Measurements from ENCODE around the gene GMCL1. TPM values are rescaled to one million over a fixed set of nuclear protein-coding genes. Genes with fewer than 3 reads are reported as not detected.

The GMCL1 gene
- total and polyA plus RNA-seq, 2 of the 13 experiments (the other 11 are each of a cell fraction or from before 2014, with no cell fraction given), result 18.7 to 24.0 TPM

GRCh38 chr2:69816923-69817542 is 12.4 kb upstream of the GMCL1 start (continued):
- TF ChIP-seq HOXA3 (CRISPR knock-in tag; IDR thresholded peaks at IDR 0.05), result no peak

GRCh38 chr2:69817729-69818501 is 11.5 kb upstream of the GMCL1 start:
- no peak overlapping the region for H3K4me2 ChIP-seq (ENCODE audit: low read depth, low read length)
- in situ Hi-C loops (cut with HindIII; ENCODE audit: extremely low pct_ligation_motif_present, low pct_unique_long_range_greater_than_20kb) (loop anchor here (5.0 to 10.0 kb wide), 2 partner anchors 96 to 253 kb away; no protein-coding TSS in a partner anchor), intact Hi-C loops (cut with micrococcal nuclease; ENCODE audit: unreplicated experiment) (loop anchor here (1.0 to 5.0 kb wide), 5 partner anchors 36 to 265 kb away; partner anchors contain the start of gene ANXA4)
- WGBS (ENCODE audit: low lambda C conversion rate), result 95% methylated on average over 4 of the region's 4 CpGs
- no peaks in the 10 kb centered on the region for H3K27me3 ChIP-seq (ENCODE audit: control insufficient read depth in 1 of 2, insufficient read depth in 2 of 2, low read length in 2 of 2)
- no peaks in the 10 kb centered on the region for H4K20me1 ChIP-seq (ENCODE audit: insufficient read depth, low read length)
- H3K36me3 ChIP-seq (replicated peaks in 1 of 2; ENCODE audit: control insufficient read depth in 1 of 2, insufficient read depth in 2 of 2, low read length in 2 of 2), result peaks cover 22 to 67% of the 10 kb centered on the region in 2 experiments
- TF ChIP-seq NFATC3 (CRISPR knock-in tag; IDR thresholded peaks at IDR 0.05), result no peak
- no peak for TF ChIP-seq ZNF557 (CRISPR knock-in tag; IDR thresholded peaks at IDR 0.05)
- no peak for TF ChIP-seq CSRNP2 (CRISPR knock-in tag; conservative IDR thresholded peaks at IDR 0.05; ENCODE audit: low read depth)
- no peak for TF ChIP-seq WIZ (CRISPR knock-in tag; IDR thresholded peaks at IDR 0.05)
- TF ChIP-seq CCDC6 (CRISPR knock-in tag; IDR thresholded peaks at IDR 0.05), result no peak
- TF ChIP-seq ZNF33B (CRISPR knock-in tag; IDR thresholded peaks at IDR 0.05), result no peak
- TF ChIP-seq TBP (CRISPR knock-in tag; IDR thresholded peaks at IDR 0.05), result no peak
- TF ChIP-seq IRF2 (CRISPR knock-in tag; IDR thresholded peaks at IDR 0.05), result no peak
- no peak for TF ChIP-seq SRSF4 (IDR thresholded peaks at IDR 0.05; ENCODE audit: low read depth, low read length, poor library complexity, severe bottlenecking)
- H3K27ac ChIP-seq (ENCODE audit: extremely low read length, insufficient read depth, low read length), result no peak overlapping the region
- H3K4me1 ChIP-seq (ENCODE audit: insufficient read depth, low read length), result peaks cover 14% of the 10 kb centered on the region
- ChIA-PET POLR2A (no interaction called here), CTCF (ENCODE audit: low intra/inter-chr PET ratio, low total read pairs) (interaction anchor here (5.2 kb wide), 1 partner anchor 93 kb away, joined by 105 read pairs; no protein-coding TSS in a partner anchor)
- no peaks in the 10 kb centered on the region for H3K9me3 ChIP-seq (ENCODE audit: low read length)
- no peak overlapping the region for H2AFZ ChIP-seq (ENCODE audit: low read length)
- no peak for ATAC-seq
- FAIRE-seq, result no peak
- no peak overlapping the region for H3K9ac ChIP-seq (ENCODE audit: insufficient read depth, low read depth, low read length)
- BruUV-seq (replicated peaks), result no TSS peak
- no peaks in the 10 kb centered on the region for H3K79me2 ChIP-seq (ENCODE audit: insufficient read depth, low read length)
- no peak overlapping the region for H3K4me3 ChIP-seq (replicated peaks in 1 of 3; ENCODE audit: insufficient read depth in 1 of 3, low read depth in 2 of 3, low read length in 3 of 3)
- no peak for DNase-seq (ENCODE audit: low spot score)
